ENCODE results near the gene FAM216B. TPM values are rescaled to one million over a fixed set of nuclear protein-coding genes. Genes with fewer than 3 reads are reported as not detected.

The FAM216B gene
- total and polyA plus RNA-seq, 2 experiments from 2014 or later = 0.90 to 2.2 TPM

- Histone ChIP-seq H2AFZ (no peak overlapping the region), H3K4me1 (ENCODE audit: insufficient read depth) (no peaks in the 10 kb centered on the region), H3K27me3 (no peaks in the 10 kb centered on the region), H3K4me3 (no peak overlapping the region), H3K36me3 (replicated peaks; ENCODE audit: insufficient read depth, low read depth) (no peaks in the 10 kb centered on the region), H4K20me1 (ENCODE audit: insufficient read depth, poor library complexity, severe bottlenecking) (no peaks in the 10 kb centered on the region), H3K79me2 (no peaks in the 10 kb centered on the region), H3K4me2 (no peak overlapping the region), H3K9me2 (replicated peaks; ENCODE audit: insufficient read depth) (no peaks in the 10 kb centered on the region), H3K27ac (no peak overlapping the region), H3K9me3 (ENCODE audit: low read depth) (no peaks in the 10 kb centered on the region)
- no peak for DNase-seq (ENCODE audit: low spot score)
- TF ChIP-seq EZH2 (IDR thresholded peaks at IDR 0.05; ENCODE audit: borderline replicate concordance) (no peak), CTCF (IDR thresholded peaks at IDR 0.05; ENCODE audit: poor library complexity) (no peak), EZH2phosphoT487 (IDR thresholded peaks at IDR 0.05; ENCODE audit: low read depth, severe bottlenecking, unreplicated experiment) (no peak)
- WGBS (ENCODE audit: low lambda C conversion rate, missing lambda C conversion rate) = 91% methylated on average over 1 of the region's 1 CpG
Measured at GRCh38 chr13:42780044-42780443, 1.3 kb upstream of the FAM216B start.

GRCh38 chr13:42786715-42787114 lies 5.3 kb downstream of the FAM216B start:
- no peaks in the 10 kb centered on the region for H3K9me3 ChIP-seq (ENCODE audit: low read depth)
- H3K27ac ChIP-seq = no peak overlapping the region
- H3K27me3 ChIP-seq = no peaks in the 10 kb centered on the region
- DNase-seq (ENCODE audit: low spot score) = peak; percentile 29
- TF ChIP-seq EZH2phosphoT487 (IDR thresholded peaks at IDR 0.05; ENCODE audit: low read depth, severe bottlenecking, unreplicated experiment) (no peak), EZH2 (IDR thresholded peaks at IDR 0.05; ENCODE audit: borderline replicate concordance) (no peak), CTCF (IDR thresholded peaks at IDR 0.05; ENCODE audit: poor library complexity) (no peak)
- H3K4me2 ChIP-seq = no peak overlapping the region
- no peak overlapping the region for H3K4me3 ChIP-seq
- H3K4me1 ChIP-seq (ENCODE audit: insufficient read depth) = no peaks in the 10 kb centered on the region
- H3K79me2 ChIP-seq = no peaks in the 10 kb centered on the region
- no peaks in the 10 kb centered on the region for H4K20me1 ChIP-seq (ENCODE audit: insufficient read depth, poor library complexity, severe bottlenecking)
- no peaks in the 10 kb centered on the region for H3K9me2 ChIP-seq (replicated peaks; ENCODE audit: insufficient read depth)
- no peak overlapping the region for H2AFZ ChIP-seq
- 45% methylated on average over 7 of the region's 7 CpGs for WGBS (ENCODE audit: low lambda C conversion rate, missing lambda C conversion rate)
- H3K36me3 ChIP-seq (replicated peaks; ENCODE audit: insufficient read depth, low read depth) = no peaks in the 10 kb centered on the region

- Histone ChIP-seq H4K20me1 (ENCODE audit: insufficient read depth, poor library complexity, severe bottlenecking) (no peaks in the 10 kb centered on the region), H3K27ac (no peak overlapping the region), H3K9me3 (ENCODE audit: low read depth) (no peaks in the 10 kb centered on the region), H3K4me2 (no peak overlapping the region), H3K36me3 (replicated peaks; ENCODE audit: insufficient read depth, low read depth) (no peaks in the 10 kb centered on the region), H3K4me1 (ENCODE audit: insufficient read depth) (no peaks in the 10 kb centered on the region), H3K27me3 (no peaks in the 10 kb centered on the region), H2AFZ (no peak overlapping the region), H3K79me2 (no peaks in the 10 kb centered on the region), H3K9me2 (replicated peaks; ENCODE audit: insufficient read depth) (no peaks in the 10 kb centered on the region), H3K4me3 (no peak overlapping the region)
- TF ChIP-seq EZH2phosphoT487 (IDR thresholded peaks at IDR 0.05; ENCODE audit: low read depth, severe bottlenecking, unreplicated experiment) = no peak
- no peak for TF ChIP-seq EZH2 (IDR thresholded peaks at IDR 0.05; ENCODE audit: borderline replicate concordance)
- no peak for TF ChIP-seq CTCF (IDR thresholded peaks at IDR 0.05; ENCODE audit: poor library complexity)
- 93% methylated on average over 4 of the region's 4 CpGs for WGBS (ENCODE audit: low lambda C conversion rate, missing lambda C conversion rate)
- no peak for DNase-seq (ENCODE audit: low spot score)
Measured at GRCh38 chr13:42788601-42789000, 7.2 kb downstream of the FAM216B start.

- Histone ChIP-seq H3K4me3 (no peak overlapping the region), H3K4me2 (no peak overlapping the region), H3K9me3 (ENCODE audit: low read depth) (no peaks in the 10 kb centered on the region), H3K9me2 (replicated peaks; ENCODE audit: insufficient read depth) (no peaks in the 10 kb centered on the region), H3K27ac (no peak overlapping the region), H3K79me2 (no peaks in the 10 kb centered on the region), H4K20me1 (ENCODE audit: insufficient read depth, poor library complexity, severe bottlenecking) (no peaks in the 10 kb centered on the region), H2AFZ (no peak overlapping the region), H3K4me1 (ENCODE audit: insufficient read depth) (no peaks in the 10 kb centered on the region), H3K36me3 (replicated peaks; ENCODE audit: insufficient read depth, low read depth) (no peaks in the 10 kb centered on the region), H3K27me3 (no peaks in the 10 kb centered on the region)
- TF ChIP-seq EZH2 (IDR thresholded peaks at IDR 0.05; ENCODE audit: borderline replicate concordance) (no peak), EZH2phosphoT487 (IDR thresholded peaks at IDR 0.05; ENCODE audit: low read depth, severe bottlenecking, unreplicated experiment) (no peak), CTCF (IDR thresholded peaks at IDR 0.05; ENCODE audit: poor library complexity) (no peak)
- 93% methylated on average over 4 of the region's 4 CpGs for WGBS (ENCODE audit: low lambda C conversion rate, missing lambda C conversion rate)
- no peak for DNase-seq (ENCODE audit: low spot score)
Measured at GRCh38 chr13:42792154-42792553, 10.8 kb downstream of the FAM216B start.
